ENCODE results near the gene ZBTB45.

- TF ChIP-seq EZH2phosphoT487 (IDR thresholded peaks at IDR 0.05; ENCODE audit: borderline replicate concordance, low read depth, low read length) (no peak), CTCF (conservative IDR thresholded peaks at IDR 0.05; ENCODE audit: low read length) (no peak)
Observed at GRCh38 chr19:58551577-58552471, 32.2 kb upstream of the ZBTB45 start.
